ENCODE measurements around the gene CCDC89.
"Not testable (repeated sequence)": the region's sequence is repeated elsewhere in the genome, so short reads cannot be mapped to it uniquely, and the experiment has no call there.

The CCDC89 gene

GRCh38 chr11:85685125-85685819 lies 723 bp downstream of the CCDC89 start:
- no peak for DNase-seq

GRCh38 chr11:85682330-85683305 lies 3.4 kb downstream of the CCDC89 start:
- peak; percentile 70 to 73 for DNase-seq

GRCh38 chr11:85680897-85681296 lies 5.1 kb downstream of the CCDC89 start:
- no peak for DNase-seq

- no peak for DNase-seq
Observed at GRCh38 chr11:85679576-85679975, 6.4 kb downstream of the CCDC89 start.

GRCh38 chr11:85673393-85673792 lies 12.6 kb downstream of the CCDC89 start:
- no peak for DNase-seq

GRCh38 chr11:85672105-85672902 lies 13.7 kb downstream of the CCDC89 start:
- DNase-seq = no peak

- not testable (repeated sequence) for DNase-seq
Observed at GRCh38 chr11:85670949-85671663, 14.9 kb downstream of the CCDC89 start.

GRCh38 chr11:85668157-85668556 lies 17.8 kb downstream of the CCDC89 start:
- no peak for DNase-seq

GRCh38 chr11:85666687-85667086 lies 19.3 kb downstream of the CCDC89 start:
- DNase-seq = no peak

GRCh38 chr11:85665733-85666132 lies 20.3 kb downstream of the CCDC89 start:
- DNase-seq = no peak

GRCh38 chr11:85664615-85665481 lies 21.1 kb downstream of the CCDC89 start, which contains the start of gene CREBZF:
Gene CREBZF (minus strand): TSS chr11:85665129. CDS start chr11:85664875, 254 bp downstream.
- peak; percentile 94 to 97 for DNase-seq

- DNase-seq = peak; percentile 85 to 87
Observed at GRCh38 chr11:85663753-85664614, 22.0 kb downstream of the CCDC89 start.

- no peak for DNase-seq
Observed at GRCh38 chr11:85663080-85663752, 22.8 kb downstream of the CCDC89 start.

- DNase-seq = no peak
Observed at GRCh38 chr11:85661972-85662664, 23.9 kb downstream of the CCDC89 start.

- no peak for DNase-seq
Observed at GRCh38 chr11:85658180-85658579, 27.8 kb downstream of the CCDC89 start.

GRCh38 chr11:85656777-85657176 lies 29.2 kb downstream of the CCDC89 start:
- no peak for DNase-seq

- DNase-seq = not testable (repeated sequence)
Observed at GRCh38 chr11:85654343-85654742, 31.7 kb downstream of the CCDC89 start.

- no peak for DNase-seq
Observed at GRCh38 chr11:85652786-85653447, 33.1 kb downstream of the CCDC89 start.

Measured in activated CD4-positive, alpha-beta T cell treated with anti-CD3 and anti-CD28 coated beads, Interleukin-2, amount 50 U/mL, for 48 hours (primary cell).